Gastrocnemius medialis (tissue), 4 donors: ENCODE data around the gene RCAN2. TPM values are rescaled to one million over a fixed set of nuclear protein-coding genes. Genes with fewer than 3 reads are reported as not detected.

Experiments used
- ATAC-seq, 2 donors: fragments of 150-250 bp; one replicate each; pipeline ENCODE4 v1.9.1; 2016
- DNase-seq, 2 donors: peaks; one replicate each; pipeline ENCODE4 v3.0.0-alpha.2; 2019
- H3K27ac ChIP-seq, 4 donors: fragments of 200-600 bp; sonication (generic); 1 replicate in 1 of 4; 2 replicates in 3 of 4; pipeline ENCODE4 v1.5.1; 2016 to 2018; ENCODE audit warnings: mild to moderate bottlenecking in 2 of 4, moderate library complexity in 1 of 4
- H3K27me3 ChIP-seq, 3 donors: fragments of 200-600 bp; sonication (generic) in 2 of 3; 1 replicate in 1 of 3; 2 replicates in 2 of 3; pipeline versions ENCODE4 v1.5.1 to v1.6.0; 2016 to 2019; ENCODE audit warnings: mild to moderate bottlenecking in 1 of 3, moderate library complexity in 1 of 3
- H3K36me3 ChIP-seq, 2 donors: fragments of 200-600 bp; sonication (generic) in 1 of 2; one replicate each; pipeline ENCODE4 v1.5.1; 2017 to 2018
- H3K4me1 ChIP-seq, 2 donors: fragments of 200-600 bp; sonication (generic) in 1 of 2; one replicate each; pipeline ENCODE4 v1.5.1; 2016 to 2017; ENCODE audit warnings: mild to moderate bottlenecking in 2 of 2
- H3K4me3 ChIP-seq, 4 donors: fragments of 200-600 bp; sonication (generic) in 3 of 4; 1 replicate in 1 of 4; 2 replicates in 3 of 4; pipeline ENCODE4 v1.5.1; 2016 to 2019; ENCODE audit warnings: mild to moderate bottlenecking in 2 of 4
- H3K9me3 ChIP-seq, 3 donors: fragments of 200-600 bp; sonication (generic) in 2 of 3; 1 replicate in 1 of 3; 2 replicates in 2 of 3; pipeline ENCODE4 v1.5.1; 2016 to 2019
- POLR2A ChIP-seq, 2 donors: fragments of 450-650 bp; IDR thresholded peaks; one replicate each; pipeline ENCODE4 v1.6.1; 2017; ENCODE audit warnings: antibody characterized with exemption in 2 of 2, mild to moderate bottlenecking in 2 of 2, moderate library complexity in 2 of 2
- in situ Hi-C, 4 donors: fragments of 200-750 bp; cut with MboI; loops; one replicate each; pipeline versions ENCODE4 v1.15.0 to v1.8.0; 2017; ENCODE audit warnings: low sequenced_read_pairs in 4 of 4
- intact Hi-C: fragments of 100-400 bp; cut with DNase I; formaldehyde crosslinking; loops from one replicate; pipeline ENCODE4 v1.15.1; 2023; ENCODE audit warnings: low total_unique reads
- total RNA-seq, 4 donors: library from RNA; depleted of rRNA; stranded (reverse); fragments of >200 nt; gene quantifications; one replicate each; pipeline versions ENCODE4 v1.1.0 to v1.2.3, GENCODE V29; 2016
- TF ChIP-seq, protein P1 (sequence below), 5 experiments: fragments of 450-650 bp in 3 of 5; fragments of 200-600 bp in 2 of 5; sonication (generic) in 2 of 5; IDR thresholded peaks in 4 of 5; conservative IDR thresholded peaks in 1 of 5; 1 replicate in 4 of 5; 2 replicates in 1 of 5; pipeline ENCODE4 v1.5.1; 2016 to 2019; ENCODE audit warnings: antibody characterized with exemption in 5 of 5, mild to moderate bottlenecking in 3 of 5, moderate library complexity in 3 of 5

Gene RCAN2
- total RNA-seq, 4 donors from 2014 or later = 26.2 to 88.8 (median 43.2) TPM

DNA sequence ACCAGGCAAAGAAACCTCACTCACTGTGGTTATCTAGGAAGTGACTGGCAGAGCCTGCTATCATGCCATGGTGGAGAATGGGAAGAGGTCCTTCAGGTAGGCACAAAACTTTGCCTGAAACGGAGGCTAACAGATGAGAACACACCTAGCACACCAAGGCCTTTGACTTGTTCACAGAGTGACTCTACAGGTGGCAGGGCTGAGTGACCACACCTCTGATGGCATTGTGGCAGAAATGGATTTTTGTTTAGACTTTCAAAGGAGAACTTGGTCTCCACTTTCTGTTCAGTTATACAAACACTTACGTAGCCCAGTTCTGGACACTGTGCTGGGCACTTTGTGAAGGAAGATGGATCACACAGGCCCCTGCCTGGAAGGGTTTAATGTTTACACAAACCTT, 204.2 kb downstream of the RCAN2 start:
- Histone ChIP-seq H3K4me1 (peaks cover 41 to 51% of the 10 kb centered on the region in 2 donors), H3K27ac (no peak overlapping the region)
- in situ Hi-C loops = no loop called here

GRCh38 chr6:46284475-46284874, 206.8 kb downstream of the RCAN2 start:
- in situ Hi-C loops (no loop called here), intact Hi-C loops (no loop called here)
- Histone ChIP-seq H3K27me3 (no peaks in the 10 kb centered on the region), H3K27ac (no peak overlapping the region), H3K4me3 (no peak overlapping the region), H3K36me3 (no peaks in the 10 kb centered on the region), H3K9me3 (no peaks in the 10 kb centered on the region), H3K4me1 (peaks cover 36 to 43% of the 10 kb centered on the region in 2 donors)
- ATAC-seq = no peak
- no peak for DNase-seq
- TF ChIP-seq, protein P1, sequence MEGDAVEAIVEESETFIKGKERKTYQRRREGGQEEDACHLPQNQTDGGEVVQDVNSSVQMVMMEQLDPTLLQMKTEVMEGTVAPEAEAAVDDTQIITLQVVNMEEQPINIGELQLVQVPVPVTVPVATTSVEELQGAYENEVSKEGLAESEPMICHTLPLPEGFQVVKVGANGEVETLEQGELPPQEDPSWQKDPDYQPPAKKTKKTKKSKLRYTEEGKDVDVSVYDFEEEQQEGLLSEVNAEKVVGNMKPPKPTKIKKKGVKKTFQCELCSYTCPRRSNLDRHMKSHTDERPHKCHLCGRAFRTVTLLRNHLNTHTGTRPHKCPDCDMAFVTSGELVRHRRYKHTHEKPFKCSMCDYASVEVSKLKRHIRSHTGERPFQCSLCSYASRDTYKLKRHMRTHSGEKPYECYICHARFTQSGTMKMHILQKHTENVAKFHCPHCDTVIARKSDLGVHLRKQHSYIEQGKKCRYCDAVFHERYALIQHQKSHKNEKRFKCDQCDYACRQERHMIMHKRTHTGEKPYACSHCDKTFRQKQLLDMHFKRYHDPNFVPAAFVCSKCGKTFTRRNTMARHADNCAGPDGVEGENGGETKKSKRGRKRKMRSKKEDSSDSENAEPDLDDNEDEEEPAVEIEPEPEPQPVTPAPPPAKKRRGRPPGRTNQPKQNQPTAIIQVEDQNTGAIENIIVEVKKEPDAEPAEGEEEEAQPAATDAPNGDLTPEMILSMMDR (IDR thresholded peaks at IDR 0.05 in 4 of 5, conservative IDR thresholded peaks at IDR 0.05 in 1 of 5) = no peak
- TF ChIP-seq POLR2A (IDR thresholded peaks at IDR 0.05) = no peak

More for the DNA sequence above, 204.2 kb downstream of the RCAN2 start:
- no peak for TF ChIP-seq POLR2A (IDR thresholded peaks at IDR 0.05)
- TF ChIP-seq, protein P1 (IDR thresholded peaks at IDR 0.05 in 4 of 5, conservative IDR thresholded peaks at IDR 0.05 in 1 of 5) = no peak
- H3K4me3 ChIP-seq = no peak overlapping the region
- ATAC-seq (no peak), DNase-seq (no peak)
- no peaks in the 10 kb centered on the region for H3K36me3 ChIP-seq
- intact Hi-C loops = no loop called here
- no peaks in the 10 kb centered on the region for H3K9me3 ChIP-seq
- H3K27me3 ChIP-seq = no peaks in the 10 kb centered on the region

GRCh38 chr6:46281110-46281509, 210.1 kb downstream of the RCAN2 start:
- in situ Hi-C loops = no loop called here
- H3K27me3 ChIP-seq = no peaks in the 10 kb centered on the region
- TF ChIP-seq, protein P1 (IDR thresholded peaks at IDR 0.05 in 4 of 5, conservative IDR thresholded peaks at IDR 0.05 in 1 of 5) = no peak
- TF ChIP-seq POLR2A (IDR thresholded peaks at IDR 0.05) = no peak
- H3K4me3 ChIP-seq = no peak overlapping the region
- no peaks in the 10 kb centered on the region for H3K9me3 ChIP-seq
- no peaks in the 10 kb centered on the region for H3K36me3 ChIP-seq
- no peak overlapping the region for H3K27ac ChIP-seq
- DNase-seq = no peak
- peaks cover 16 to 35% of the 10 kb centered on the region in 2 donors for H3K4me1 ChIP-seq
- intact Hi-C loops = no loop called here
- no peak for ATAC-seq

DNA sequence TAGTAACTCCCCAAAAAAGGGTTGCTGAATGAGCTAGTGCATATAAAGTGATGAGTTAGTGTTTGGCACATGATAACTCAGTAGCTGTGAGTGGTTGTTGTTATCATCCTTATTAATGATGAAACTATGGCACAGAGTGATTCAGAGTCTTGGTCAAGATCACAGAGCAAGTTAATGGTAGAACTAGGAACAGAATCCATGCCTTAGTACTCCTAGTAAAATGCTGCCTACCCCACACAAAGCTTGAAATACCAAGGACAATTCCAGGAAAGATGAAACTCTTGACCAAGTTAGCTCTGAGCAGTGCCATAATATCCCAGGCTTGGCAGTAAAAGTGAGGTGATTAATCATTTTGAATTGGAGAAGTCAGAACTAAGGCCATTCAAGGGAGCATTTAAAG, 211.4 kb downstream of the RCAN2 start:
- H3K4me1 ChIP-seq = peaks cover 16 to 35% of the 10 kb centered on the region in 2 donors
- no peak overlapping the region for H3K27ac ChIP-seq
- TF ChIP-seq, protein P1 (IDR thresholded peaks at IDR 0.05 in 4 of 5, conservative IDR thresholded peaks at IDR 0.05 in 1 of 5) = no peak
- TF ChIP-seq POLR2A (IDR thresholded peaks at IDR 0.05) = no peak
- H3K4me3 ChIP-seq = no peak overlapping the region
- intact Hi-C loops (no loop called here), in situ Hi-C loops (no loop called here)
- H3K36me3 ChIP-seq = no peaks in the 10 kb centered on the region
- ATAC-seq (peak; percentile 71 to 83), DNase-seq (no peak)
- H3K9me3 ChIP-seq = no peaks in the 10 kb centered on the region
- no peaks in the 10 kb centered on the region for H3K27me3 ChIP-seq

DNA sequence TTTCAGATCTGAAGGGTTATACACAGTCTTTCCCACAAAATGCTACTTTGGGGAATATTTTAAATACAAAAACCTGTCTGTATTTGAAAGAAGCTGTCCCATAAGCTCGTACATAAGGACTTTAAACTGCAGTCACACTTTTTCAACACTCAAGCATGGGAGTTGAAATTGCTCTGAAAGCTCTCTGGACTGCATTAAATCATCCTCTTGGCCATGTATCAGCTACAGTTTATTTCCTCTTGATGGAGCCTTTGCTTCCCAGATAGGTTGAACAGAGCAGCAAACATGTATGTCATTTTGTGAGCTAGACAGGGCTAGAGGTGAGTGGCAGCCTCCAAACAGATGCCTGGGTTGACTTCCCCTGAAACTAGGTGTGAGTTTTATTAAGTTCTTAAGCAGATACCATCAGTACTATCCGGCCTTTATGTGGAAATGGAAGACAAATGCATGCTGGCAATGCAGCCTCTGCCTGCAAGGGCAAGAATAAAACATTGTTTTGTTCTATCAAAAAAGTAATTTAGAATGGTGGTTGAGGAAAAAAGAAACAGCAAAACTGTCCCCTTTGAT, 214.6 kb downstream of the RCAN2 start:
- Histone ChIP-seq H3K4me1 (peaks cover 23 to 55% of the 10 kb centered on the region in 2 donors), H3K9me3 (no peaks in the 10 kb centered on the region), H3K4me3 (no peak overlapping the region), H3K27me3 (no peaks in the 10 kb centered on the region), H3K27ac (no peak overlapping the region), H3K36me3 (no peaks in the 10 kb centered on the region)
- ATAC-seq = peak in 1 of 2 donors; percentile 12
- in situ Hi-C loops (no loop called here), intact Hi-C loops (no loop called here)
- TF ChIP-seq, protein P1 (IDR thresholded peaks at IDR 0.05 in 4 of 5, conservative IDR thresholded peaks at IDR 0.05 in 1 of 5) = no peak
- no peak for TF ChIP-seq POLR2A (IDR thresholded peaks at IDR 0.05)
- no peak for DNase-seq
